Epithelial cell of esophagus (primary cell): Measurements from ENCODE around the gene TAF1D.

ENCODE experiments used
- DNase-seq: peaks from one replicate; pipeline ENCODE4 v3.0.0; 2010; ENCODE audit warnings: low read depth
- H3K4me3 ChIP-seq: 2 replicates; pipeline ENCODE4 v1.5.1; 2011; ENCODE audit warnings: mild to moderate bottlenecking, low read length, control low read depth
- TF ChIP-seq, protein P1 (sequence below): IDR thresholded peaks from 2 replicates; pipeline ENCODE4 v1.5.1; 2011; ENCODE audit warnings: low read depth, mild to moderate bottlenecking, low read length, control low read depth, inconsistent platforms; ENCODE audit not compliant: insufficient read depth; ENCODE audit errors: missing control alignments

The TAF1D gene

GRCh38 chr11:93724089-93724488 is 17.2 kb downstream of the TAF1D start:
- TF ChIP-seq, protein P1, sequence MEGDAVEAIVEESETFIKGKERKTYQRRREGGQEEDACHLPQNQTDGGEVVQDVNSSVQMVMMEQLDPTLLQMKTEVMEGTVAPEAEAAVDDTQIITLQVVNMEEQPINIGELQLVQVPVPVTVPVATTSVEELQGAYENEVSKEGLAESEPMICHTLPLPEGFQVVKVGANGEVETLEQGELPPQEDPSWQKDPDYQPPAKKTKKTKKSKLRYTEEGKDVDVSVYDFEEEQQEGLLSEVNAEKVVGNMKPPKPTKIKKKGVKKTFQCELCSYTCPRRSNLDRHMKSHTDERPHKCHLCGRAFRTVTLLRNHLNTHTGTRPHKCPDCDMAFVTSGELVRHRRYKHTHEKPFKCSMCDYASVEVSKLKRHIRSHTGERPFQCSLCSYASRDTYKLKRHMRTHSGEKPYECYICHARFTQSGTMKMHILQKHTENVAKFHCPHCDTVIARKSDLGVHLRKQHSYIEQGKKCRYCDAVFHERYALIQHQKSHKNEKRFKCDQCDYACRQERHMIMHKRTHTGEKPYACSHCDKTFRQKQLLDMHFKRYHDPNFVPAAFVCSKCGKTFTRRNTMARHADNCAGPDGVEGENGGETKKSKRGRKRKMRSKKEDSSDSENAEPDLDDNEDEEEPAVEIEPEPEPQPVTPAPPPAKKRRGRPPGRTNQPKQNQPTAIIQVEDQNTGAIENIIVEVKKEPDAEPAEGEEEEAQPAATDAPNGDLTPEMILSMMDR = no peak
- H3K4me3 ChIP-seq = no peak overlapping the region
- no peak for DNase-seq

GRCh38 chr11:93720522-93720921 is 20.8 kb downstream of the TAF1D start:
- no peak overlapping the region for H3K4me3 ChIP-seq
- DNase-seq = no peak
- TF ChIP-seq, protein P1 = no peak

DNA sequence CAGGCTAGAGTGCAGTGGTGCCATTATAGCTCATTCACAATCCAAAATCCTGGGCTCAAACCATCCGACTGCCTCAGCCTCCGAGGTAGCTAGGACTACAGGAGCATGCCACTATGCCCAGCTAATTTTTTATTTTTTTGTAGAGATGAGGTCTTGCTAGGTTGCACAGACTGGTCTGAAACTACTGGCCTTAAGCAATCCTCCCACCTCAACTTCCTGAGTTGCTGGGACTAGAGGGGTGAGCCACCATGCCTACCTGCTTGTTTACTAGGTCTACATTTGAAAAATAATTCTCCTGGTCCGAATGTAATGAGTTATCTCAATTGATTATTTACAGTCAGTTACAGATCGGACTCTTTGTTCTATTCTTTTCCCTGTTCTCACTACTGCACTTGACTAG is 22.0 kb downstream of the TAF1D start:
- no peak overlapping the region for H3K4me3 ChIP-seq
- no peak for DNase-seq
- TF ChIP-seq, protein P1 = no peak

DNA sequence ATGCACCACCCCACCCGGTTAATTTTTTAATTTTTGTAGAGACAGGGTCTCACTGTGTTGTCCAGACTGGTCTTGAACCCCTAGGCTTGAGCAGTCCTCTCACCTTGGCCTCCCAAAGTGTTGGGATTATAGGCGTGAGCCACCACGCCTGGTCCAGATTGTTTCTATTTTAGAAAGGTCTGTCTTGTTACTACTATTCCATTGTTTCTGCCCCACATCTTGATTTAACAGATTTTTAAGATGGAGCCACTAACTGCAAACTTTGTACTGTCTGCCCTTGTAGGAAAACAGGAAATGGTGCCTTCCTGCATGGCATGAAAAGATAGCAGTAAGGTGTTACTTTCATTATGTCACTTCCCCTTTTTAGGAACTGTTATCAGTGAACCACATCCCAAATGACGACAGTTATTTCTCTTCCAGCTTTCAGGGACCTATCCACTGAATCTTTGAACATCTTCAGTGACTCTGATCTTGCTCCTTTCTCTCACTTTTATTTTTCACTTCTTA is 23.2 kb downstream of the TAF1D start:
- no peak overlapping the region for H3K4me3 ChIP-seq
- no peak for DNase-seq
- TF ChIP-seq, protein P1 = no peak

- H3K4me3 ChIP-seq = no peak overlapping the region
- no peak for DNase-seq
- TF ChIP-seq, protein P1 = no peak
Measured at GRCh38 chr11:93717501-93717900, 23.8 kb downstream of the TAF1D start.

- no peak for DNase-seq
- H3K4me3 ChIP-seq = no peak overlapping the region
- TF ChIP-seq, protein P1 = no peak
Measured at GRCh38 chr11:93715797-93716396, 25.4 kb downstream of the TAF1D start.

- TF ChIP-seq, protein P1 = no peak
- no peak overlapping the region for H3K4me3 ChIP-seq
- no peak for DNase-seq
Measured at GRCh38 chr11:93712678-93713077, 28.6 kb downstream of the TAF1D start.
